Effector CD8-positive, alpha-beta T cell (primary cell): ENCODE measurements around the gene CYB5RL.

Source experiments
- DNase-seq: peaks from one replicate; lab custom pipeline; 2025; lab: John Stamatoyannopoulos, UW

Gene CYB5RL

DNA sequence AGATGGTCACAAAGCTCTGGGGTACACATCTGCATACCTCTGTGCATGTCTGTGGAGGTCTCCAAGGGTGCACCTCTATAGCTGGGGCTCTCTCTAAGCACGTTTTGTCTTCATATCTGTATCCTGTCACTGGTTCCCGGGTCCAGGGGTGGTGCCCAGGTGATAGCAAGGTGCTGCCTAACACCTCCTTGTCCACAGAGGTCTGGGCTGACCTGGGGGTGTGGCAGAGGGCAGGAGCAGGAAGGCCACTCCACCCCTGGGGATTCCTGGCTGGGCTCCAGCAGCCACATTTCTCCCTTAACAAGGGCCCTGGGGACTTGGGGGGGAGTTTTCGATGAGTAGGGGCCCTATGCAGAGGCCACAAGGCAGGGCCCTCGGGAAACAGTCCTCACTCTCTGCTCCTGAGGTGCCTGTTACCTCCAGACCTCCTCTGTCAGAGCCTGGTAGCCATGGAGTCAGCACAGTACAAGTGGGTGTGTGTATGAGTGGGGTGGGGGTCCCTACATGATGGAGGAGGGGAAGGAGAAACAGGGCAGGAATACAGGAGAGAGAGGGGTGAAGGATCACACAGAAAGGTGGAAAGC lies 40.0 kb downstream of the CYB5RL start:
- no peak for DNase-seq

DNA sequence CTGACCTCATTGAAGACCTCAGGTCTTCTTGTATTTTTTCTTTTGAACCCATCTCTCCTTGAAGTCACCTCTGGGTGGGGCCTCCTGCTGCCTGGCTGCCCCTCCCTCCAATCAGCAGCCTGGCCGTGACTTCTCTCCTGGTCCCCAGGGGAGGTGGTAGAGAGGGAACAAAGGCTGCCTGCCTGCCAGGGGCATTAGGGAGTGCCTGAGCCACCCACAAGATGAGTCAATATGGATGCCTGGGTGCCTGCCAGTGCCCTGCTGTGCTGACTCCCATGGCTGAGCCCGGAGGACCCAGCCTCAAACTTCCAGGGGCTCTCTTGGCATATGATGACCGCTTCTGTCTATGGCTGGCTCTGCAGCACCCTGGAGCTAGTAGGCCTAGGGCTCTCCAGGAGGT lies 41.8 kb downstream of the CYB5RL start:
- DNase-seq, result no peak

DNA sequence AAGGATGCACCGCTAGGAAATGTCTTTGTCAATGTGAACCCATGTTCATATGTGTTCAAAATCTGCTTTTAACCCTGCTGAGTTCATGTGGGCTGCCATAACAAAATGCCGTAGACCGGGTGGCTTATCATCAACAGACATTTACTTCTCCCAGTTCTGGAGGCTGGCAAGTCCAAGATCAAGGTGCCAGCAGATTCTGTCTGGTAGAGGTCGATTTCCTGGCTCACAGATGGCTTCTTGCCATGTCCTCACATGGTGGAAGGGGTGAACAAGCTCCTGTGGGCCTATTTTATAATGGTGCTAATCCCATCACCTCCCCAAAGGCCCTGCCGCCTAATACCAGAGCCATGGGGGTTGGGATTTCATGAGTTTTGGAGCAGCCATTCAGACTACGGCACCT lies 42.4 kb downstream of the CYB5RL start:
- no peak for DNase-seq

DNA sequence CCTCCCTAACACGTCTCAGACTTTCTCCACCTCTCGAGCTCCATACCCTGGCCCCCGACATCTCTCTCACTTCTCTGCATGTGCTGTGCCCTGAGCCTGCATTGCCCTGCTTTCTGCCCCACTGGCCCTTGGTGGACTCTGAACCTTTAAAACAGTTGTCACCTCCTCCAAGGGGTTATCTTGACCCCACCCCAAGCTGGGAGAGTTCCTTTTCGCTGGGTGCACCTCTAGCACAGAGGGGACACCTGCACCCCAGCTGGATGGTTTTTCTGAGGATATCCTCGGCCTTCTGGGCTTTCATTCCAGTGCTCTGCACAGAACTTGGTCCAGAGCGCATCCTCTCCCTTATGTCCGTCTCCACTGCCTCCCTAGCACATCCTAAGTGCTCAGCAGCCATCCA lies 42.8 kb downstream of the CYB5RL start:
- DNase-seq, result no peak

DNA sequence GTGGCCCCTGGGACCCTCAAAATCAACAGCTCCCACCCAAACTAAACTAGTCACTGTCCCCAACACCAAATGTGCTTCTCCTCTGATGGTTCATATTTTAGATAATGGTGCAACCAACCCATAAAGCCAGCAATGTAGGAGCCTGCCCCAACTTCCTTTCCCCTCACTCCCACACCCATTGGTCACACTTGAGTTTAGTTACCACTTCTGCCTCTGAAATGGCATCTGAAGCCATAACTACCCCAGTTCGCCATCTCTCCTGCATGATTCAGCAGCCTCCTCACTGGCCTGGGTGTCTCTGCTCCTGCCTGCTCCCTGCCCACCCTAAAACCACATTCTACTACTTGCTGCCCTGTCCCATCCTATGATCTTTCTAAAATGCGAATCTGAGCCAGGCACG lies 43.6 kb downstream of the CYB5RL start:
- DNase-seq, result no peak

DNA sequence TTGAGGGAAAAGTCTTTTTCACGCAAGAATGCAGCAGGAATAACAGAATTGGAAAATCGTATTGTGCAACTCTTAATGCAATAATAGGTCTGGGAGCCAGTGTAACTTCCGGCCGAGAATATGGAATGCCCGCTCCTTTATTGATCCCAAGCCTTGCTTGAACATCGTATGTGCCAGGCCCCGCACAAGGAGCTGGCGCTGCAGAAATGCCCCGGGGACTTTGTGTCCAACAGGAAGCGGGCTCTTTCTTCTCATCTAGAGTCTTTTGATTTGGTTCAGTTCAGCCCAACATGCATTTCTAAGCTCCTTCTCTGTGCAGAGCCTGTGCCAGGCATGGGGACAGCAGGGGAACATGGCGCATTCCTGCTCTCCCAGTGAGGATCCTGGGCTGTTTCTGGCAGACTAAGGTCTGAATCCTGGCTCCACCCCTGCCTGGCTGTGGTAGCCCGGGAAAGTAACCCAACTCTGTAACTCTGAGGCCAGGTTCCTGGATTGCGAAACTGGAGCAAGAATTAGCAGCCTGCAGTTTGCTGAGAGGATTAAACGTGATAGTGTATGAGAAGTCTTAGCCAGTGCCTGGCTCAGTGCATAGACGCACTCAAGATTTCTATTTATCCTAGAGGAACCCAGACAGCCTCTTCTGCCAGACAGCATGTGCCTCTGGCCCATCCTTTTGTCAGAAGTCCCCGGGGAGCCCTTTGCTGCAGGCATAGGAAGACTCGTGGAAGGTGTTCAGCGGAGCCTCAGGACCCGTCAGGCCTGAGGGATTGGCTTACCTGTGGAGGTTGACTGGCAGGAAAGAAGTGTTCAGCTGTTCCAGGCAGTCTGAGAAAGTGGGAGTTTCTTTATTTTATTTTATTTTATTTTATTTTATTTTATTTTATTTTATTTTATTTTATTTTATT lies 46.0 kb downstream of the CYB5RL start:
- no peak for DNase-seq

DNA sequence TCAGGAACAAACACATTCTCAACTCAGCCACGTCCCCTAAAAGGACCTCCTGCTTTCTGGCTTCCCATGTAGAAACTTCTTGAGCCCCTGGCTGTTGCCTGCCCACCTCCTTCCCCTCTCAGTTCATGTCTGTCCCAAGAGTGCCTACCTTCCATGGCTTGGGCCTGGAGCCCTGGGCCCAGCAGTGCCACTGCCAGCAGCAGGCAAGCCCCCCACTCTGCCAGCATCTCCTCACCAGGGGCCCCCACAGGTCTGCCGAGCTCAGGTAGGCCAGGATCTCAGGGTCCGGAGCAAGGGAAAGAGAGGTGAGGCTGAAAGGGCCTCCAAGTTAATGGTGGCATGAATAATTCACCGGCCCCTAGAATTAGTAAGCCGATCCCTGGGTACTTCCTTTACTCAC lies 47.1 kb downstream of the CYB5RL start, which contains the start of gene CDCP2:
Gene CDCP2 (minus strand): TSS at position 305 of the 400 bp plus-strand sequence. CDS start 78 bp downstream, at position 227.
- no peak for DNase-seq

DNA sequence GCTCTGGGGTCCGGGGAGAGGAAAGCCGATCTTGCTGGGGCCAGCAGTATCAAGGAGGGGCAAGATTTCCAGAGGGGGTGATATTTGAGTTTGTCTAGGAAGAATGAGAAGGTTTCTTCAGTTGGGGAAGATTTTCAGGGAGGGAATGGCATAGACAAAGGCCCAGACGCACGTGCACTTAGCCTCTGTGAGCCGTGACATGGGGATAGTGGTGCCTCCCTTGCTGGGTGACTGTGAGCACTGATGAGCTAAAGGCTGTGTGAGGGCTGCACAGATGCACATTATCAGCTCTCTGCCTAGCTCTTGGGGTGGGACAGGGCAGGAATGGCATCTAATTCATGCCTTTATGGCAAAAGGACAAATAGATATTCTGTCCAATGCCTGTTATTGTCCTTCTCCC lies 48.8 kb downstream of the CYB5RL start:
- no peak for DNase-seq
